Measurements from ENCODE around the gene NGDN. TPM values are rescaled to one million over a fixed set of nuclear protein-coding genes. Genes with fewer than 3 reads are reported as not detected.
A peak's percentile ranks its signal among the peaks of the same experiment; 100 is the strongest.

NGDN gene
- total and polyA plus RNA-seq, 4 donors = 18.2 to 26.9 (median 22.9) TPM

DNA sequence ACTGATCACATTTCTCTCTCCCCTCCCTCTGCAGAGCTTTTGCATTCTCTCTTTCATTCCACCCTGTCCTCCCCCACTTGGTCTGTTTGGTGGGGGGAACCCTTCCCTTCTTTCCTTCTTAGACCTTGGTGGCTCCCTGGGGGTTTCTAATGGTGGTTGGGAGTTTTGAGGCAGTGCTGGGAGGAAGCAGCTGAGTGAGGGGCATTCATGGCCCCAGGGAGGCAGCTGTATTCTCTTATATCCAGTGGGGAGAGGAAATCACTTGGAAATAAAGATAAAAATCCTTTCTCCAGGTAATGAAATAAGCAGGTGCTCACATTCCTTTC lies 13.3 kb downstream of the NGDN start:
- TF ChIP-seq, protein P1, sequence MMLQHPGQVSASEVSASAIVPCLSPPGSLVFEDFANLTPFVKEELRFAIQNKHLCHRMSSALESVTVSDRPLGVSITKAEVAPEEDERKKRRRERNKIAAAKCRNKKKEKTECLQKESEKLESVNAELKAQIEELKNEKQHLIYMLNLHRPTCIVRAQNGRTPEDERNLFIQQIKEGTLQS (IDR thresholded peaks at IDR 0.05) = no peak
- no peak for TF ChIP-seq JUND (IDR thresholded peaks at IDR 0.05)
- no peak for TF ChIP-seq YY1 (IDR thresholded peaks at IDR 0.05)
- H3K9me3 ChIP-seq (ENCODE audit: control insufficient read depth in 4 of 4, low read length in 3 of 4) = no peaks in the 10 kb centered on the region
- H3K4me3 ChIP-seq (ENCODE audit: low read depth in 1 of 3, low read length in 3 of 3) = no peak overlapping the region
- no peak overlapping the region for H3K9ac ChIP-seq (ENCODE audit: low read depth in 1 of 2, low read length in 2 of 2)
- peaks cover 3 to 21% (median 6%) of the 10 kb centered on the region in 4 donors for H3K36me3 ChIP-seq (ENCODE audit: control insufficient read depth in 4 of 4, insufficient read depth in 3 of 4, low read depth in 1 of 4, low read length in 3 of 4)
- H3K4me1 ChIP-seq (ENCODE audit: control insufficient read depth in 4 of 4, insufficient read depth in 4 of 4, low read length in 3 of 4) = no peaks in the 10 kb centered on the region
- H3K27ac ChIP-seq (ENCODE audit: low read depth in 1 of 2, low read length in 2 of 2) = no peak overlapping the region
- no peak for DNase-seq (ENCODE audit: low spot score)
- H3K27me3 ChIP-seq (ENCODE audit: control insufficient read depth in 4 of 4, insufficient read depth in 4 of 4, low read length in 3 of 4) = no peaks in the 10 kb centered on the region

DNA sequence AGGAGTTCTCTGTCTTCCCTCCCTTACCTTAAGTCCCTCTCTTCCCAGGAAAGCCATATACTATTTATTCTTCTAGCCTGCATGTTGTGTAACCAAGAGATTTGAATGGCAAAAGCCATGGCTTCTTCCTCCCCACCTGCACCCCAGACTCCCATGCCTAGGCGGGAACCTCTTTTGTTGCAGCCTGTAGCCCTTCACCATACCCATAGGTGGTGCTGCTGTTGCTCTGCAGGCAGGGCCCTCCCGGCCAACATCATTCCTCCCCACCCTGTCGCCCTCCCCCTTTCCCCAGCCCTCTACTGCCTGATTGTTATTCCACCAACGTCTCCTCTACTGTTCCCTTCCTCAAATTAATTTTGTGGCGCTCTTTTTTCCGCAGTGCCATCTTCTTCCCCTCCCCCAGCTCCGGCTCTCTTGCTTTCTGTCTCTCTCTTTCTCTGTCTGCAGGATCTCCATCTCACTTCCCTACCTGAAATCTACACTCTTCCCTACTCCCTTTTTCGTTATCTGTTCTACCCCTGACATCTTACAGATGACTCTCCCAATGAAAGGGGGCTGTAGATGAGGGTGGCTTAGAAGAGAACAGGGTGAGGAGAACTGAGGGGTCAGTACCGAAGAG lies 13.8 kb downstream of the NGDN start:
- Histone ChIP-seq H3K27me3 (ENCODE audit: control insufficient read depth in 4 of 4, insufficient read depth in 4 of 4, low read length in 3 of 4) (no peaks in the 10 kb centered on the region), H3K9ac (ENCODE audit: low read depth in 1 of 2, low read length in 2 of 2) (no peak overlapping the region), H3K9me3 (ENCODE audit: control insufficient read depth in 4 of 4, low read length in 3 of 4) (no peaks in the 10 kb centered on the region), H3K4me3 (ENCODE audit: low read depth in 1 of 3, low read length in 3 of 3) (no peak overlapping the region), H3K27ac (ENCODE audit: low read depth in 1 of 2, low read length in 2 of 2) (no peak overlapping the region), H3K36me3 (ENCODE audit: control insufficient read depth in 4 of 4, insufficient read depth in 3 of 4, low read depth in 1 of 4, low read length in 3 of 4) (peaks cover 0 to 18% (median 4%) of the 10 kb centered on the region in 4 donors), H3K4me1 (ENCODE audit: control insufficient read depth in 4 of 4, insufficient read depth in 4 of 4, low read length in 3 of 4) (no peaks in the 10 kb centered on the region)
- 71% methylated on average over 9 of the region's 9 CpGs for WGBS
- DNase-seq (ENCODE audit: low spot score) = no peak
- TF ChIP-seq YY1 (IDR thresholded peaks at IDR 0.05) = no peak
- TF ChIP-seq, protein P2, sequence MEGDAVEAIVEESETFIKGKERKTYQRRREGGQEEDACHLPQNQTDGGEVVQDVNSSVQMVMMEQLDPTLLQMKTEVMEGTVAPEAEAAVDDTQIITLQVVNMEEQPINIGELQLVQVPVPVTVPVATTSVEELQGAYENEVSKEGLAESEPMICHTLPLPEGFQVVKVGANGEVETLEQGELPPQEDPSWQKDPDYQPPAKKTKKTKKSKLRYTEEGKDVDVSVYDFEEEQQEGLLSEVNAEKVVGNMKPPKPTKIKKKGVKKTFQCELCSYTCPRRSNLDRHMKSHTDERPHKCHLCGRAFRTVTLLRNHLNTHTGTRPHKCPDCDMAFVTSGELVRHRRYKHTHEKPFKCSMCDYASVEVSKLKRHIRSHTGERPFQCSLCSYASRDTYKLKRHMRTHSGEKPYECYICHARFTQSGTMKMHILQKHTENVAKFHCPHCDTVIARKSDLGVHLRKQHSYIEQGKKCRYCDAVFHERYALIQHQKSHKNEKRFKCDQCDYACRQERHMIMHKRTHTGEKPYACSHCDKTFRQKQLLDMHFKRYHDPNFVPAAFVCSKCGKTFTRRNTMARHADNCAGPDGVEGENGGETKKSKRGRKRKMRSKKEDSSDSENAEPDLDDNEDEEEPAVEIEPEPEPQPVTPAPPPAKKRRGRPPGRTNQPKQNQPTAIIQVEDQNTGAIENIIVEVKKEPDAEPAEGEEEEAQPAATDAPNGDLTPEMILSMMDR (IDR thresholded peaks at IDR 0.05; ENCODE audit: low read depth, low read length, missing input control) = peak; percentile 10

DNA sequence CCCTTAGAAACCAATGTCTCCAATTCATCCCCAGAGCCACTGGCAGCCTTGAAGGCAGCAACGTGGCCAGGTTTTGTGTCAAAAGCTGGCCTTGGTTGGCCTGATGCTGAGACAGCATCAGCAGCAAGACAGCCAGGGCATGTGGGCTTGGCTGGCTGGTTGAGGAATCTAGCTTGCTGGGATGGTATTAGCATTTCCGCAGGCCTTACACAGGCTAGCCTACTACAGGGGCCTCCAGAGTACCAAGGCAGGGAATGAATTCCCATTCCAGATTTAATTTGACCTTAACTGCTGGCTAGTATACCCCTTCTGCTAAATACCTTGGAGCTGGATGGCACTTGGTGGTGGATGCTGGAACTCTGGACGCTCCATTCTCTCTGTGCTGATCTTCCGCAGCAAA lies 15.8 kb downstream of the NGDN start:
- no peaks in the 10 kb centered on the region for H3K9me3 ChIP-seq (ENCODE audit: control insufficient read depth in 4 of 4, low read length in 3 of 4)
- no peaks in the 10 kb centered on the region for H3K4me1 ChIP-seq (ENCODE audit: control insufficient read depth in 4 of 4, insufficient read depth in 4 of 4, low read length in 3 of 4)
- no peak overlapping the region for H3K9ac ChIP-seq (ENCODE audit: low read depth in 1 of 2, low read length in 2 of 2)
- WGBS = 92% methylated on average over 4 of the region's 4 CpGs
- no peaks in the 10 kb centered on the region for H3K27me3 ChIP-seq (ENCODE audit: control insufficient read depth in 4 of 4, insufficient read depth in 4 of 4, low read length in 3 of 4)
- no peak for DNase-seq (ENCODE audit: low spot score)
- H3K27ac ChIP-seq (ENCODE audit: low read depth in 1 of 2, low read length in 2 of 2) = no peak overlapping the region
- TF ChIP-seq TAF1 (conservative IDR thresholded peaks at IDR 0.05) = no peak
- no peak overlapping the region for H3K4me3 ChIP-seq (ENCODE audit: low read depth in 1 of 3, low read length in 3 of 3)
- H3K36me3 ChIP-seq (ENCODE audit: control insufficient read depth in 4 of 4, insufficient read depth in 3 of 4, low read depth in 1 of 4, low read length in 3 of 4) = peaks cover 0 to 10% (median 4%) of the 10 kb centered on the region in 4 donors

DNA sequence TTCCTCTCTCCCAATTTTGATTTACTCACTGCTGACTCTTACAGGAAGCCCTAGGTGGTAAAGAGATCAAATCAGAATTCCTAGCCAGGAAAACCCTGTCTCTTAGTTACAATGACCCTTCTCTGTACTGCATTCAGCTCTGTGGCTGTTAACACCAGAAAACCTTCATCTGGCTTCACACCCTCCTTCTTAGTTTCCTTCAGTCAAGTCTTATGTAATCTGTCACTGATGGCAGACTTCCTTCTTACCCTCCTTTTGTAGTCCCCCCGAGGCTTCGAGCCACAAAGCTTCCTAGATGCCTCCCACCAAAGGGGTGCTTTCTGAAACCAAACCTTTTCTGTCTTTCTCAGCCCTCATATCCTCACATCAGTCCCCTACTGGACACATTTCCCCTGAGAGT lies 16.5 kb downstream of the NGDN start:
- no peaks in the 10 kb centered on the region for H3K27me3 ChIP-seq (ENCODE audit: control insufficient read depth in 4 of 4, insufficient read depth in 4 of 4, low read length in 3 of 4)
- peaks cover 0 to 10% (median 4%) of the 10 kb centered on the region in 4 donors for H3K36me3 ChIP-seq (ENCODE audit: control insufficient read depth in 4 of 4, insufficient read depth in 3 of 4, low read depth in 1 of 4, low read length in 3 of 4)
- H3K27ac ChIP-seq (ENCODE audit: low read depth in 1 of 2, low read length in 2 of 2) = no peak overlapping the region
- no peak for DNase-seq (ENCODE audit: low spot score)
- H3K9ac ChIP-seq (ENCODE audit: low read depth in 1 of 2, low read length in 2 of 2) = no peak overlapping the region
- 78% methylated on average over 2 of the region's 2 CpGs for WGBS
- H3K9me3 ChIP-seq (ENCODE audit: control insufficient read depth in 4 of 4, low read length in 3 of 4) = no peaks in the 10 kb centered on the region
- no peak overlapping the region for H3K4me3 ChIP-seq (ENCODE audit: low read depth in 1 of 3, low read length in 3 of 3)
- no peaks in the 10 kb centered on the region for H3K4me1 ChIP-seq (ENCODE audit: control insufficient read depth in 4 of 4, insufficient read depth in 4 of 4, low read length in 3 of 4)
- TF ChIP-seq RXRA (IDR thresholded peaks at IDR 0.05) (no peak), NR2F2 (IDR thresholded peaks at IDR 0.05) (no peak), SP1 (IDR thresholded peaks at IDR 0.05) (no peak), YY1 (IDR thresholded peaks at IDR 0.05) (no peak)
- TF ChIP-seq, protein P3, sequence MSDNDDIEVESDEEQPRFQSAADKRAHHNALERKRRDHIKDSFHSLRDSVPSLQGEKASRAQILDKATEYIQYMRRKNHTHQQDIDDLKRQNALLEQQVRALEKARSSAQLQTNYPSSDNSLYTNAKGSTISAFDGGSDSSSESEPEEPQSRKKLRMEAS (IDR thresholded peaks at IDR 0.05) = no peak
- TF ChIP-seq, protein P1 (IDR thresholded peaks at IDR 0.05) = no peak
- TF ChIP-seq, protein P2 (IDR thresholded peaks at IDR 0.05; ENCODE audit: low read depth, low read length, missing input control) = no peak

Data from liver (tissue), 9 donors.